Fibroblast of pulmonary artery (primary cell): Measurements from ENCODE around the gene CD99.
A peak's percentile ranks its signal among the peaks of the same experiment; 100 is the strongest.
"Not testable (repeated sequence)": the region's sequence is repeated elsewhere in the genome, so short reads cannot be mapped to it uniquely, and the experiment has no call there.

Experiments
- DNase-seq: peaks from one replicate; pipeline ENCODE4 v3.0.0-alpha.2; 2010; ENCODE audit warnings: low read depth
- H3K4me3 ChIP-seq: replicated peaks from 2 replicates; pipeline ENCODE4 v1.5.1; 2011; ENCODE audit warnings: low read depth, mild to moderate bottlenecking, control low read depth, low read length, moderate library complexity
- TF ChIP-seq, protein P1 (sequence below): IDR thresholded peaks from 2 replicates; pipeline ENCODE4 v1.5.1; 2011; ENCODE audit warnings: mild to moderate bottlenecking, control low read depth, low read length, inconsistent platforms; ENCODE audit errors: missing control alignments

The CD99 gene

GRCh38 chrX:2714551-2714950 lies 23.5 kb downstream of the CD99 start:
- TF ChIP-seq, protein P1, sequence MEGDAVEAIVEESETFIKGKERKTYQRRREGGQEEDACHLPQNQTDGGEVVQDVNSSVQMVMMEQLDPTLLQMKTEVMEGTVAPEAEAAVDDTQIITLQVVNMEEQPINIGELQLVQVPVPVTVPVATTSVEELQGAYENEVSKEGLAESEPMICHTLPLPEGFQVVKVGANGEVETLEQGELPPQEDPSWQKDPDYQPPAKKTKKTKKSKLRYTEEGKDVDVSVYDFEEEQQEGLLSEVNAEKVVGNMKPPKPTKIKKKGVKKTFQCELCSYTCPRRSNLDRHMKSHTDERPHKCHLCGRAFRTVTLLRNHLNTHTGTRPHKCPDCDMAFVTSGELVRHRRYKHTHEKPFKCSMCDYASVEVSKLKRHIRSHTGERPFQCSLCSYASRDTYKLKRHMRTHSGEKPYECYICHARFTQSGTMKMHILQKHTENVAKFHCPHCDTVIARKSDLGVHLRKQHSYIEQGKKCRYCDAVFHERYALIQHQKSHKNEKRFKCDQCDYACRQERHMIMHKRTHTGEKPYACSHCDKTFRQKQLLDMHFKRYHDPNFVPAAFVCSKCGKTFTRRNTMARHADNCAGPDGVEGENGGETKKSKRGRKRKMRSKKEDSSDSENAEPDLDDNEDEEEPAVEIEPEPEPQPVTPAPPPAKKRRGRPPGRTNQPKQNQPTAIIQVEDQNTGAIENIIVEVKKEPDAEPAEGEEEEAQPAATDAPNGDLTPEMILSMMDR = no peak
- no peak overlapping the region for H3K4me3 ChIP-seq
- DNase-seq = no peak

DNA sequence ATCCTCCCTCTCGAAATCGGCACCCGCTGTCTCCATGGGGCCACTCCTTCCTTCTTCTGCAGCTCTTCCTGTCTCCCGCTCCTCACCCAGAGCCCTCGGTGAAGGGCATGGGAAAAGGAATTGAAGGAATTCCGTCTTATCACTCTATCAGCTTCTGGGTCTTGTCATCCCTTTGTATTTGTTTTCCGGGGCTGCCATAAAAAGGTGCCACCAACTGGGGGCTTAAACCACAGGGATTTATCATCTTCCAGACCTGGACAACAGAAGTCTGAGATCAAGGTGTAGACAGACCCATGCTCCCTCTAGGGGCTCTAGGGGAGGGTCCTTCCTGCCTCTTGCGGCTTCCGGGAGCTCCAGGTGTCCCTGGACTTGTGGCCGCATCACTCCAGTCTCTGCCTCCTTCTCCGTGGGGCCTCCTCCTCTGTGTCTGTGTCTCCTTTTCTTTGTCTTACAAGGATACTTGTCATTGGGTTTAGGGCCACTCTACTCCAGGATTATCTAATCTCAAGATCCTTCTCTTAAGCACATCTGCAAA lies 24.0 kb downstream of the CD99 start:
- DNase-seq = no peak
- TF ChIP-seq, protein P1 = no peak
- H3K4me3 ChIP-seq = no peak overlapping the region

DNA sequence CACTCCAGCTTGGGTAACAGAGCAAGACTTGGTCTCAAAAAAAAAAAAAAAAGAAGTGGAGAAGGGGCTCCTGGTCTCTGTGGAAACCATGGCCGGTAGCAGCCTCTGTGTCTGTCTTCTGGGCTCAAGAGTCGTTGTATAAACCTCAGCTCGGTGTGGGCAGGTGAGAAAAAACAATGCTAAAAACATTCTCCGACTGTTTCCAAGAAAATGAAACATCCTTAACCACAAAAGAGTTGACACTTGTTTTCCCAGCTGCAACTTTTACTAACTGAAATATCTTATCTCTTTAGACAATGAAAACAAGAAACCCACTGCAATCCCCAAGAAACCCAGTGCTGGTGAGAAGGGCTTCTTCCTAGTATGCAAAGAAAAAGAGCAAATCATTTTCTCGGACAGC lies 26.2 kb downstream of the CD99 start:
- TF ChIP-seq, protein P1 = no peak
- peak; percentile 43 for DNase-seq
- no peak overlapping the region for H3K4me3 ChIP-seq

DNA sequence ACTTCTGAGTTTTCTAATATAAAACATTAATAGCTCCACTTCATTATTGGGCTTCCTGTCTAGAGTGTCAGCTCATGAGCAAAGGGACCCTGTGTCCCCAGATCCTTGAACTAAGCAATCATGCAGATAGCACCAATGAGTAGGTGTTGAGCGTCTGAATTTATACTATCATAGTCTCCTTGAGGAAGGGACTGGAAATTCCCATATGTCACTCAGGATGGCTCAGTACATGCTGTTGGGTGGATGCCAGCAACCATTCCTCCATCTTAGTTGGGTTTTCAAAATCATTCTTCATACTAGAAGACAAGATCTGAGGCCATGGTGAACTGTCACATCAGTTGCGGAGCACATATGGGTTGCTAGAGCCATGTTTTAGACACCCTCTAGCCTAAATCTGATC lies 27.7 kb downstream of the CD99 start:
- TF ChIP-seq, protein P1 = no peak
- no peak for DNase-seq
- no peak overlapping the region for H3K4me3 ChIP-seq

GRCh38 chrX:2719774-2720447 lies 28.8 kb downstream of the CD99 start:
- no peak overlapping the region for H3K4me3 ChIP-seq
- no peak for DNase-seq
- TF ChIP-seq, protein P1 = no peak

GRCh38 chrX:2723286-2723879 lies 32.3 kb downstream of the CD99 start:
- no peak overlapping the region for H3K4me3 ChIP-seq
- TF ChIP-seq, protein P1 = no peak
- DNase-seq = no peak

DNA sequence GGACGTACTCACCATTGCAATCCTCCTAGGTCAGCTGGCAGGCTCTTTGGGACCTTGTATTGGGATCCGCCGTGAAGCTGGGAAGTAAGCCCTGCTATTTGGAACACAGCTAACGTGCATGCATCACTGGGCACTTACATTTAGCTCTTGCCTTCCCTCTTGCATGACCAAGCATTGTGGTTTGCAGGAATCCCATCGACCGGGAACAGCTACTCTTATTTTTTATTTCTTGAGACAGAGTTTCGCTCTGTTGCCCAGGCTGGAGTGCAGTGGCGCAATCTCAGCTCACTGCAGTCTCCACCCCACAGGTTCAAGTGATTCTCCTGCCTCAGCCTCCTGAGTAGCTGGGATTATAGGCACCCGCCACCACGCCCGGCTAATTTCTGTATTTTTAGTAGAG lies 36.2 kb downstream of the CD99 start:
- not testable (repeated sequence) for DNase-seq, H3K4me3 ChIP-seq
